Liver (tissue), 9 donors: Measurements from ENCODE around the gene MGAT5. TPM values are rescaled to one million over a fixed set of nuclear protein-coding genes. Genes with fewer than 3 reads are reported as not detected.

Experiments used
- DNase-seq: peaks from one replicate; pipeline ENCODE4 v3.0.0-alpha.2; 2017; ENCODE audit warnings: low spot score
- H3K27ac ChIP-seq, 2 donors: one replicate each; pipeline ENCODE4 v1.7.0; 2013; ENCODE audit warnings: inconsistent platforms in 2 of 2, low read length in 2 of 2, control low read depth in 1 of 2, low read depth in 1 of 2, mild to moderate bottlenecking in 1 of 2
- H3K27me3 ChIP-seq, 4 donors: one replicate each; pipeline versions ENCODE4 v1.6.1 to v1.7.0; 2013; ENCODE audit warnings: low read length in 3 of 4, inconsistent platforms in 1 of 4, mild to moderate bottlenecking in 1 of 4, moderate library complexity in 1 of 4; ENCODE audit not compliant: control insufficient read depth in 4 of 4, insufficient read depth in 4 of 4
- H3K36me3 ChIP-seq, 4 donors: one replicate each; pipeline versions ENCODE4 v1.6.1 to v1.7.0; 2013; ENCODE audit warnings: low read length in 3 of 4, mild to moderate bottlenecking in 3 of 4, low read depth in 1 of 4, moderate library complexity in 1 of 4; ENCODE audit not compliant: control insufficient read depth in 4 of 4, insufficient read depth in 3 of 4
- H3K4me1 ChIP-seq, 4 donors: one replicate each; pipeline versions ENCODE4 v1.6.1 to v1.7.0; 2013; ENCODE audit warnings: low read length in 3 of 4, mild to moderate bottlenecking in 3 of 4, moderate library complexity in 1 of 4; ENCODE audit not compliant: control insufficient read depth in 4 of 4, insufficient read depth in 4 of 4
- H3K4me3 ChIP-seq, 3 donors: one replicate each; pipeline versions ENCODE4 v1.6.1 to v1.7.0; 2013; ENCODE audit warnings: low read length in 3 of 3, control low read depth in 1 of 3, low read depth in 1 of 3, mild to moderate bottlenecking in 1 of 3
- H3K9ac ChIP-seq, 2 donors: one replicate each; pipeline ENCODE4 v1.7.0; 2013; ENCODE audit warnings: low read length in 2 of 2, mild to moderate bottlenecking in 2 of 2, moderate library complexity in 2 of 2, control low read depth in 1 of 2, low read depth in 1 of 2
- H3K9me3 ChIP-seq, 4 donors: one replicate each; pipeline versions ENCODE4 v1.6.1 to v1.7.0; 2013; ENCODE audit warnings: low read length in 3 of 4; ENCODE audit not compliant: control insufficient read depth in 4 of 4
- EGR1 ChIP-seq, 2 donors: IDR thresholded peaks; 2 replicates each; pipeline ENCODE4 v1.6.1; 2016 to 2018; ENCODE audit warnings: antibody characterized with exemption in 2 of 2, low read depth in 2 of 2
- FOXA1 ChIP-seq: IDR thresholded peaks from 2 replicates; pipeline ENCODE4 v1.6.1; 2016; ENCODE audit warnings: antibody characterized with exemption
- GABPA ChIP-seq, 2 donors: IDR thresholded peaks in 1 of 2; conservative IDR thresholded peaks in 1 of 2; 2 replicates each; pipeline ENCODE4 v1.6.1; 2016; ENCODE audit warnings: antibody characterized with exemption in 2 of 2, mild to moderate bottlenecking in 1 of 2, moderate library complexity in 1 of 2
- HNF4A ChIP-seq, 2 donors: conservative IDR thresholded peaks; 2 replicates each; pipeline ENCODE4 v1.6.1; 2016; ENCODE audit warnings: antibody characterized with exemption in 2 of 2, mild to moderate bottlenecking in 2 of 2
- HNF4G ChIP-seq: IDR thresholded peaks from 2 replicates; pipeline ENCODE4 v1.6.1; 2016; ENCODE audit warnings: antibody characterized with exemption
- NR2F2 ChIP-seq: IDR thresholded peaks from 2 replicates; pipeline ENCODE4 v1.6.1; 2016; ENCODE audit warnings: antibody characterized with exemption
- REST ChIP-seq: IDR thresholded peaks from 2 replicates; pipeline ENCODE4 v1.6.1; 2016; ENCODE audit warnings: antibody characterized with exemption, mild to moderate bottlenecking
- RXRA ChIP-seq, 2 donors: IDR thresholded peaks; 2 replicates each; pipeline ENCODE4 v1.6.1; 2017 to 2018; ENCODE audit warnings: antibody characterized with exemption in 2 of 2, mild to moderate bottlenecking in 1 of 2
- SP1 ChIP-seq: IDR thresholded peaks from 2 replicates; pipeline ENCODE4 v1.6.1; 2018; ENCODE audit warnings: antibody characterized with exemption, mild to moderate bottlenecking
- TAF1 ChIP-seq: conservative IDR thresholded peaks from 2 replicates; pipeline ENCODE4 v1.6.1; 2016; ENCODE audit warnings: antibody characterized with exemption, mild to moderate bottlenecking
- YY1 ChIP-seq: IDR thresholded peaks from 2 replicates; pipeline ENCODE4 v1.6.1; 2016; ENCODE audit warnings: antibody characterized with exemption, mild to moderate bottlenecking
- ZBTB33 ChIP-seq: IDR thresholded peaks from 2 replicates; pipeline ENCODE4 v1.6.1; 2016; ENCODE audit warnings: antibody characterized with exemption
- WGBS: extraction: QIAGEN DNeasy Blood & Tissue Kit; methylation state at CpG from one replicate; pipeline ENCODE4 v1.1.7; 2013; 5-methylcytosine and 5-hydroxymethylcytosine counted together
- polyA plus RNA-seq, 2 donors: library from polyadenylated mRNA; stranded (reverse) in 1 of 2; unstranded in 1 of 2; fragments of 200-250 nt in 1 of 2; fragments of >200 nt in 1 of 2; fragmentation: Nextera tagmentation in 1 of 2; extraction: Ambion mirVana in 1 of 2; gene quantifications; one replicate each; pipeline versions ENCODE4 v1.2.1 to v1.2.3, GENCODE V29; 2013 to 2015
- total RNA-seq, 2 donors: library from RNA; depleted of rRNA; stranded (reverse); fragments of >200 nt; gene quantifications; one replicate each; pipeline ENCODE4 v1.2.3, GENCODE V29; 2014
- TF ChIP-seq, protein P1 (sequence below): IDR thresholded peaks from 2 replicates; pipeline ENCODE4 v1.6.1; 2016; ENCODE audit warnings: antibody characterized with exemption
- TF ChIP-seq, protein P2 (sequence below): fragments of 150-350 bp; IDR thresholded peaks from 2 replicates; pipeline ENCODE4 v1.5.1; 2017; ENCODE audit warnings: improper control_type of control experiment, low read depth, low read length; ENCODE audit not compliant: missing input control
- TF ChIP-seq, protein P3 (sequence below): IDR thresholded peaks from 2 replicates; pipeline ENCODE4 v1.6.1; 2016; ENCODE audit warnings: antibody characterized with exemption
- donor health status: healthy.
- donor health status: healthy.
- donor health status: healthy.
- donor health status: healthy.
- donor health status: healthy.

The MGAT5 gene
- total and polyA plus RNA-seq, 4 donors = 1.8 to 12.7 (median 5.6) TPM

DNA sequence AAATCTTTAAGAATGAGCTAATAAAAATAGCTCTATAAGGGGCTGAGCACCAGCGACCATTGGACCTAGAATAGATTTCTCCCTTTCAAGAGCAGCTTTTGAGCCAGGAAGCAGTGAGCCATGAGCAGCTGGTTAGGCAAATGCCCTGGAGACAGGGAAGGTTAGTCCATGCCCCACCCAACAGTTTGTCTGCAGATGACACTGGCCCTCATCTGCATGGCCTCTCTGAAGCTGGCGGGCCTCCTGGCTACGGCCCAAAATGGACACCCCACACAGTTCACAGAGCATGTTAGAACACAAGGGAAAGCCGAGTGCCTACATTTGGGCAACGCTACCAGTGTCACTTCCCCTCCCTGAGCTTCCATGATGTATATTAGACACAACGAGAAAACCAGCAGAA, 201.1 kb downstream of the MGAT5 start:
- no peak for DNase-seq
- Histone ChIP-seq H3K9ac (no peak overlapping the region), H3K27me3 (no peaks in the 10 kb centered on the region), H3K4me1 (peaks cover 7 to 25% (median 17%) of the 10 kb centered on the region in 4 donors), H3K27ac (no peak overlapping the region), H3K4me3 (no peak overlapping the region), H3K36me3 (no peaks in the 10 kb centered on the region), H3K9me3 (no peaks in the 10 kb centered on the region)
- no peak for TF ChIP-seq TAF1
- no peak for TF ChIP-seq ZBTB33
- TF ChIP-seq, protein P1, sequence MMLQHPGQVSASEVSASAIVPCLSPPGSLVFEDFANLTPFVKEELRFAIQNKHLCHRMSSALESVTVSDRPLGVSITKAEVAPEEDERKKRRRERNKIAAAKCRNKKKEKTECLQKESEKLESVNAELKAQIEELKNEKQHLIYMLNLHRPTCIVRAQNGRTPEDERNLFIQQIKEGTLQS = no peak
- TF ChIP-seq, protein P2, sequence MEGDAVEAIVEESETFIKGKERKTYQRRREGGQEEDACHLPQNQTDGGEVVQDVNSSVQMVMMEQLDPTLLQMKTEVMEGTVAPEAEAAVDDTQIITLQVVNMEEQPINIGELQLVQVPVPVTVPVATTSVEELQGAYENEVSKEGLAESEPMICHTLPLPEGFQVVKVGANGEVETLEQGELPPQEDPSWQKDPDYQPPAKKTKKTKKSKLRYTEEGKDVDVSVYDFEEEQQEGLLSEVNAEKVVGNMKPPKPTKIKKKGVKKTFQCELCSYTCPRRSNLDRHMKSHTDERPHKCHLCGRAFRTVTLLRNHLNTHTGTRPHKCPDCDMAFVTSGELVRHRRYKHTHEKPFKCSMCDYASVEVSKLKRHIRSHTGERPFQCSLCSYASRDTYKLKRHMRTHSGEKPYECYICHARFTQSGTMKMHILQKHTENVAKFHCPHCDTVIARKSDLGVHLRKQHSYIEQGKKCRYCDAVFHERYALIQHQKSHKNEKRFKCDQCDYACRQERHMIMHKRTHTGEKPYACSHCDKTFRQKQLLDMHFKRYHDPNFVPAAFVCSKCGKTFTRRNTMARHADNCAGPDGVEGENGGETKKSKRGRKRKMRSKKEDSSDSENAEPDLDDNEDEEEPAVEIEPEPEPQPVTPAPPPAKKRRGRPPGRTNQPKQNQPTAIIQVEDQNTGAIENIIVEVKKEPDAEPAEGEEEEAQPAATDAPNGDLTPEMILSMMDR = no peak
- TF ChIP-seq NR2F2 = no peak
- no peak for TF ChIP-seq RXRA (IDR thresholded peaks at IDR 0.05)
- TF ChIP-seq HNF4G = no peak
- TF ChIP-seq FOXA1 = no peak
- no peak for TF ChIP-seq GABPA (IDR thresholded peaks at IDR 0.05 in 1 of 2, conservative IDR thresholded peaks at IDR 0.05 in 1 of 2)
- TF ChIP-seq SP1 = no peak
- no peak for TF ChIP-seq EGR1 (IDR thresholded peaks at IDR 0.05; ENCODE audit: low read depth in 2 of 2)
- TF ChIP-seq, protein P3, sequence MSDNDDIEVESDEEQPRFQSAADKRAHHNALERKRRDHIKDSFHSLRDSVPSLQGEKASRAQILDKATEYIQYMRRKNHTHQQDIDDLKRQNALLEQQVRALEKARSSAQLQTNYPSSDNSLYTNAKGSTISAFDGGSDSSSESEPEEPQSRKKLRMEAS = no peak
- WGBS = 89% methylated on average over 6 of the region's 6 CpGs

GRCh38 chr2:134455426-134455825, 201.6 kb downstream of the MGAT5 start:
- DNase-seq = no peak
- Histone ChIP-seq H3K4me1 (peaks cover 7 to 28% (median 17%) of the 10 kb centered on the region in 4 donors), H3K9ac (no peak overlapping the region), H3K27me3 (no peaks in the 10 kb centered on the region), H3K4me3 (no peak overlapping the region), H3K27ac (no peak overlapping the region), H3K36me3 (no peaks in the 10 kb centered on the region), H3K9me3 (no peaks in the 10 kb centered on the region)
- 87% methylated on average over 10 of the region's 10 CpGs for WGBS
- TF ChIP-seq FOXA1 (no peak), TAF1 (no peak), GABPA (IDR thresholded peaks at IDR 0.05 in 1 of 2, conservative IDR thresholded peaks at IDR 0.05 in 1 of 2) (no peak), EGR1 (IDR thresholded peaks at IDR 0.05; ENCODE audit: low read depth in 2 of 2) (no peak), HNF4A (conservative IDR thresholded peaks at IDR 0.05) (no peak), YY1 (no peak), ZBTB33 (no peak), REST (no peak), NR2F2 (no peak)
- TF ChIP-seq, protein P2 = no peak
